Measurements from ENCODE around the gene WNT6.

Gene WNT6

GRCh38 chr2:218858671-218859555 is 692 bp upstream of the WNT6 start:
- no peak for DNase-seq

GRCh38 chr2:218859988-218860831 is 605 bp downstream of the WNT6 start:
- no peak for DNase-seq

DNA sequence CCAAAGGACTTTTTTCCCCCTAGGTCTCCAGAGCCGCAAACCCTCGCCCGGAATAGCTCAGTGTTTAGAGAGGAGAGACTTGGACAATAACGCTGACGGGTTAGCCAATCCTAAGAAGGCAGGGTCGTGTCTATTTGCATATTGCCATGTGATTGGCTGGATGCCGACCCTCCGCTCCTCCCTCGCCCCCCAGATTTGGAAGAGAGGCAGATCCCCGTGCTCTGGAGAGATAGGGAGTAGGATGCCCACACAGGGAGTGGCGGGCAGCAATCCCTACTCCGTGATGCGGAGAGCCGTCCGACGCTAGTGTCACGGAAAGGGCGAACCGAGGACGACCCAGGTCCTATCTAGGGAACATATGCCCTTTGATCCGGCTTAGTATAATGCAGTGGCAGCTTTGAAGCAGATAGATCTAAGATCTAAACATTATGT is 1.4 kb downstream of the WNT6 start:
- peak; percentile 86 for DNase-seq

DNA sequence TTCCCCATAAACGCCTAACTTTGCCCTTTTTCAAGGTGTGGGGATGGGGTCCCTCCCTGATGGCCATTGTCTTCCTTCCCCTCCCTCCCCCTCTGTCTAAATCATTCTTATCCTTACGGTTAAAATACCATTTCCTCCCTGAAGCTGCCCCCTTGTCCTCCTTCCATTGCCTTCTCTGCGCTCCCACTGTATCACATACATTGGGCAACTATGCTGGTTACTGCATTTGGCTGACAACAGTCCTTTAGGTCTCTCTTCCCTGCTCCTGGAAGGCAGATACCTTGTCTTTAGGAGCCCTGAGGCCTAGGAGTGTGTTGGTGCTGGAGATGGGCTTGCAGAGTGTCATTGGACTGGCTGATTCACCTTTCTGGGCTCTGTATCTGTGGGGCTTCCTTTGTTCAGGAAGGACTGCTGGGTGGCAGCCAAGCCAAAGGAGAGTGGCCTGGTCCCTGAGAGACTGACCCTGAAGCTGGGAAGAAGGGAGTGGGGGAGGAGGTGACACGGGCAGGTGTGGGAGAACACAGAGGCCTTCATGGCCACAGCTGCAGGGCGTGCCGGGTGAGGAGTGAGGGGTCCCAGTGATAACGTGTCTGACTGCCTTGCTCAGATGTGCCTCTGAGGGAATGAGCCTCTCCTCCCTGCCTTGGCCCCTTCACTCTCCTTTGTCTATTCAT is 2.2 kb downstream of the WNT6 start:
- no peak for DNase-seq

GRCh38 chr2:218863021-218863520 is 3.5 kb downstream of the WNT6 start:
- DNase-seq = no peak

- no peak for DNase-seq
Observed at GRCh38 chr2:218865396-218865795, 5.8 kb downstream of the WNT6 start.

DNA sequence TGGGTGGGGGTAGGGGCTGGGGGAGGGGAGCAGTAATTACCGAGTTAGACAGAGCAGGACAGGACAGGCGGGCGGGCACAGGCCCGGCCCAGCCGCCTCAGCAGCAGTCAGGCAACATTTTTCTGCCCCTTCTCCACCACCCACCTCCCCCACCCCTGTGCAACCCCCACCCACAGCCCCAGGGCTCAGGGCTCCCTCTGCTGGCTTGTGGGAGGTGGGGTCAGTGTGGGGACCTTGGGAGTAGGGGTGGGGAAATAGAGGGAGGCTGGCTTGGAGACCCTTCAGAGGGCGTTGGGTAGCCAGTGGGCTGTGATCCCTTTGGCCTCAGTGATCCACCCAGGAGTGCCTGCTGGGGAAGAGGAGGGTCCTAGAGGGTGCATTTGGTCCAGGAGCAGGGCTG is 6.4 kb downstream of the WNT6 start:
- no peak for DNase-seq

DNA sequence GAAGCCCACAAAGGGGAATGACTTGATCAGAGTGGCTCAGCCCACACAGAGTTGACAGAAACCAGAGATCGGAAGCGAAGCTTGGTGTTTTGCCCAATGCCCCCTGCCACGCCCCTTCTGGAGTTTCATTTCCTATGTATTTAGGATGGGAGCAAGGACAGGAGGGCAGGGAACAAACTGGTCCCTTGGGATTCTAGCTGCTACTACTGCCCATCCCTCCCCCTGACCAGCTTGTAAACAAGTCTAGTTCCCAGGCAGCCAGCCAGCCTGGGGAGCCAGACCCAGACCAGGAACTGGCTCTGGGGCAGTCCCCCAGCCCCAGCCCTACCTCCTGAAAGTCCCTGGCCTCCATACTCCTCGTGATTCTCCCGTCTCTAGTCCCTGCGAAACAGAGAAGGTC is 8.3 kb downstream of the WNT6 start:
- no peak for DNase-seq

DNA sequence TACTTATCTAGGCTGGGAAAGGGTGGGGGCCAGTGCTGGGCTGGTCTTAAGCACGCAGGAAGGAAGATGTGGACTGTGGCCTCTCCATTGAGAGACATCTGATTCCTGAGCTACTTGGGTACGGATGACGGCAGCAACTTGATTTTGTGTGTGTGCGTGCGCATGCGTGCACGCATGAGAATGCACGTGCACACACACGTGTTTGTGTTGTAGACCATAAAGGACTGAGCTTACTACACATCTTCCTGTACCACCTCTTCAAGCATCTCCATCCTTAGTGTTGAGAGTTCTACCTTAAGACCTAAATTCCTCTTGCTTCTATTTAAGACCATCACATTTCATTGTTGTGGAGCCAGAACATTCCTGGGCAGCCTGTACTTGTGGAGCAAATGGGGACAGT is 9.5 kb downstream of the WNT6 start:
- DNase-seq = no peak

GRCh38 chr2:218870984-218871344 is 11.4 kb downstream of the WNT6 start:
- DNase-seq = no peak

DNA sequence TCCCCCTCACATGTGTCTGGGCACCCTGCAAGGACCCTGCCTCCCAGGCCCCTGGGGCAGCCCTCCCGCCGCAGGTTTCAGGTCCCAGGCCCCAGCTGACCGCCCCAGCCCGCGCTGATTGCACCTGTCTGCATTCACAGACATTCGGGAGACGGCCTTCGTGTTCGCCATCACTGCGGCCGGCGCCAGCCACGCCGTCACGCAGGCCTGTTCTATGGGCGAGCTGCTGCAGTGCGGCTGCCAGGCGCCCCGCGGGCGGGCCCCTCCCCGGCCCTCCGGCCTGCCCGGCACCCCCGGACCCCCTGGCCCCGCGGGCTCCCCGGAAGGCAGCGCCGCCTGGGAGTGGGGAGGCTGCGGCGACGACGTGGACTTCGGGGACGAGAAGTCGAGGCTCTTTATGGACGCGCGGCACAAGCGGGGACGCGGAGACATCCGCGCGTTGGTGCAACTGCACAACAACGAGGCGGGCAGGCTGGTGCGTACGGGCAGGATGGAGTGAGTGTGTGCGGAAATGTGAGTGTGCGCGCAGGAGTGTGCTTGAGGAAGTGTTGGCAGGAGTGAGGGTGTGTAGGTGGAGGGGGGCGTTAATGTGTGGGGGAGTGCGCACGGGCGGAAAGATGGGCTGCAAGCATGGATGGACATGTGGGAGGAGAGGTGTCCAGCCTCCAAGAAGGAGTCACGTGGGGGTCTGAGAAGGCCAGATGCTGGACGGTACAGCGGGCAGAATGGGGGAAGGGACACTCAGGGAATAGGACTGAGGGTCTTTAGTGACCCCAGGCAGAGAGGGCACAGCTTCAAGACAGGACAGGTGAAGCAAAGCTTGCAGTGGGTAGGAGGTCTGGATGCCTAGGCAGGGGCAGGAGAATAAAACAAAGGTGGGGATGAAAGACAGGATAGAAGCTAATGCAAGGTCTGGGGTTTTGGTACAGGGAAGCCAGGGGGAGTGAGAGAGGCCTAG is 12.0 kb downstream of the WNT6 start:
- no peak for DNase-seq

GRCh38 chr2:218872645-218873358 is 13.2 kb downstream of the WNT6 start:
- no peak for DNase-seq

DNA sequence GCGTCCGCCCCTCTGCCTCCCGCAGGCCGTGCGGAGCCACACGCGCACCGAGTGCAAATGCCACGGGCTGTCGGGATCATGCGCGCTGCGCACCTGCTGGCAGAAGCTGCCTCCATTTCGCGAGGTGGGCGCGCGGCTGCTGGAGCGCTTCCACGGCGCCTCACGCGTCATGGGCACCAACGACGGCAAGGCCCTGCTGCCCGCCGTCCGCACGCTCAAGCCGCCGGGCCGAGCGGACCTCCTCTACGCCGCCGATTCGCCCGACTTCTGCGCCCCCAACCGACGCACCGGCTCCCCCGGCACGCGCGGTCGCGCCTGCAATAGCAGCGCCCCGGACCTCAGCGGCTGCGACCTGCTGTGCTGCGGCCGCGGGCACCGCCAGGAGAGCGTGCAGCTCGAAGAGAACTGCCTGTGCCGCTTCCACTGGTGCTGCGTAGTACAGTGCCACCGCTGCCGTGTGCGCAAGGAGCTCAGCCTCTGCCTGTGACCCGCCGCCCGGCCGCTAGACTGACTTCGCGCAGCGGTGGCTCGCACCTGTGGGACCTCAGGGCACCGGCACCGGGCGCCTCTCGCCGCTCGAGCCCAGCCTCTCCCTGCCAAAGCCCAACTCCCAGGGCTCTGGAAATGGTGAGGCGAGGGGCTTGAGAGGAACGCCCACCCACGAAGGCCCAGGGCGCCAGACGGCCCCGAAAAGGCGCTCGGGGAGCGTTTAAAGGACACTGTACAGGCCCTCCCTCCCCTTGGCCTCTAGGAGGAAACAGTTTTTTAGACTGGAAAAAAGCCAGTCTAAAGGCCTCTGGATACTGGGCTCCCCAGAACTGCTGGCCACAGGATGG is 14.0 kb downstream of the WNT6 start:
- DNase-seq = no peak

GRCh38 chr2:218875692-218876246 is 16.2 kb downstream of the WNT6 start:
- DNase-seq = peak; percentile 65

GRCh38 chr2:218876562-218877219 is 17.1 kb downstream of the WNT6 start:
- peak; percentile 80 for DNase-seq

DNA sequence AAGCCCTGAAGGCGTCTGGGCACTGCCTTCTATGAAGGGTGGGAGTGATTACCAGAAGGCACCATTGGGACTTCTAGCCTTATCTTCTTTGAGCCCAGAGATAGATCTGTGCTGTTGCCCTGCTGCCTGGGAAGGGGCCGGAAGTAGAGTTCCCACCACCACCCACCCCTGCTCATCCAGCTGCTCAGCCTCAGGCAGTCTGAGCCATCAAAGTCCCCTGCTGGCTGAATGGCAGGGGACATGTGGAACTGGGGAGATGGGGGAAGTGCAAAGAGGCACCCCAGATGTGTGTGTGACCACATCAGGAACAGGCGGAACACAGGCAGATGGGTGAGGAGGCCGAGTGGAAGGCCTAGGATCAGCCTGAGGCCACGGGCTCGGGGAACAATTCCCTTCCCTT is 17.7 kb downstream of the WNT6 start:
- DNase-seq = no peak

GRCh38 chr2:218877891-218878290 is 18.3 kb downstream of the WNT6 start:
- DNase-seq = no peak

DNA sequence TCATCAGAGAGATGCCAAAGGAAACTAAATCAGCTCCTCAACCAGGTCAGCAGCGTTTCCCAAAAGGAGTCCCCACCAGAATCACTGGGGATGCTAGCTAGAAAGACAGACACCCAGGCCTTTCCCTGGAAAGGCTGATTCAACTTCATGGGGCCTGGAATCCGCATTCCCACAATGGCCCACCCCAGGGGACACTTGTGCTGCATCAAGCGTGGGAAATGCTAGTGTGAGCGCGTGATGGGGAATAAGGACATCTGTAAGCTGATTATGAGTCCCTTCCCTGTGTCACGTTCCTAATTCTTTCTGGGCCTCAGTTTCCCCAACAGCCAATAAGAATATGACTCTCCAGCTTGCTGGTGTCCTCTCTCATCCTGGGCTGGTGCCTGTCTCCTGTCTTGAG is 18.9 kb downstream of the WNT6 start:
- no peak for DNase-seq

DNA sequence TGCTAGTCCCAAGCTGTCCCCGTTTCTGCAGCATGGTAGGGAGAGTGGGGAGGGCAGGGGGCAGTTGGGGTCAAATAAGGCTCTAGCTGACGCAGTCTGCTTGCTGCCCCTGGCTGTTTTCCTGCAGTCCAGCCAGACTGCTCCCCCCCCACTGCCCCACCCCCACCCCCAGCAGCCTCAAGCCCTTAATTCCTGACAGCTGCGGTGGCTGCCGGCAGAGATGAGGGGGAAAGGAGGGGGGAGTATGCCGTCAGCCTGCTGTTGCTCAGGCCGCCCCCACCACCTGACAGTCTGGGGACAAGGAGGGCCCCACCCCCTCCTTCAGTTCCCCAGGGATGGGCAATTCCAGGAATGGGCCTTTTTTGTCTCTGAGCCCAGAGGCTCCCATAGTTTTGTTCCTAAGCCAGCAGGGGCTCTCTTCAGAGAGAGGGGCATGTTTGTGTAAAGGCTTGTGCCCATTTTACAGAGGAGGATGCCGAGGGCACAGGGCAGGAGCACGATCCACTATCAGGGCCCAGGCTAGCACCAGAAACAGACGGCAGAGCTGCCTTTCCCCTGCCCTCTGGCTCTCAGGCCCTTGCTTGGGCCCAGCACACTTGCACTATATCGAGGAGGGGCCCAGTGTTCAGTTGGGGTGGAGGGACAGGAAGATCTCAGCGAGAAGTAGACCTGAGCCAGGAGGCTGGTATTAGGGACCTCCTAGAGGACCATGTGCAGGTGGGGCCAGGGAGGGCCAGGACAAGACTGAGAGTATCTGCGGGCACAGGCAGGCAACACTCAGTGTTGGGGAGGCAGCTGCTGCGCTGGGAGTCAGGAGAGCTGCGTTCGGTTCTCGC is 19.5 kb downstream of the WNT6 start:
- DNase-seq = no peak

Measured in hematopoietic multipotent progenitor cell treated with erythropoietin and hydrocortisone succinate and interleukin-3 and kit ligand, for 6 days (in vitro differentiated cells).